Measurements from ENCODE around the gene SSC4D. TPM values are rescaled to one million over a fixed set of nuclear protein-coding genes. Genes with fewer than 3 reads are reported as not detected.

SSC4D gene
- total and polyA plus RNA-seq, 9 of the 15 experiments (the other 6 are each of a cell fraction or from before 2014, with no cell fraction given) = 0.06 to 1.1 (median 0.85) TPM; not detected in 1

- TF ChIP-seq RREB1 (CRISPR knock-in tag; IDR thresholded peaks at IDR 0.05) (no peak), THAP12 (CRISPR knock-in tag; IDR thresholded peaks at IDR 0.05) (no peak), HES1 (IDR thresholded peaks at IDR 0.05; ENCODE audit: low read depth) (no peak), DIDO1 (tag; IDR thresholded peaks at IDR 0.05; ENCODE audit: low read depth) (no peak), ZNF318 (IDR thresholded peaks at IDR 0.05; ENCODE audit: borderline replicate concordance in 1 of 2, low read depth in 1 of 2) (no peak), ETS2 (tag; IDR thresholded peaks at IDR 0.05; ENCODE audit: borderline replicate concordance, poor library complexity, severe bottlenecking) (no peak)
Observed at GRCh38 chr7:76395965-76396726, 13.4 kb downstream of the SSC4D start (continued).

Data from K562 (cell line).